T-helper 1 cell (primary cell): ENCODE data around the gene ACKR4.
"Not testable (repeated sequence)": the region's sequence is repeated elsewhere in the genome, so short reads cannot be mapped to it uniquely, and the experiment has no call there.

ENCODE experiments used
- DNase-seq, 5 donors: peaks; one replicate each; pipeline ENCODE4 v3.0.0-alpha.2; 2012 to 2020
- total RNA-seq, 4 donors: gene quantifications; one replicate each; lab custom pipeline; 2026; lab: John Stamatoyannopoulos, UW

The ACKR4 gene
- total RNA-seq = 0 to 0.24 (median 0.08) reads per million in 4 donors

GRCh38 chr3:132596816-132597433 is at the start of gene ACKR4:
Gene ACKR4 (plus strand): TSS chr3:132597270. CDS start chr3:132600398, 3,128 bp downstream.
- DNase-seq = no peak

GRCh38 chr3:132549169-132549568 is 47.9 kb upstream of the ACKR4 start:
- no peak for DNase-seq

GRCh38 chr3:132549890-132550578 is 47.0 kb upstream of the ACKR4 start:
- DNase-seq = no peak

- no peak for DNase-seq
These were observed 46.3 kb upstream of the ACKR4 start for GRCh38 chr3:132550579-132551305.

GRCh38 chr3:132553826-132554225 is 43.2 kb upstream of the ACKR4 start:
- no peak for DNase-seq

GRCh38 chr3:132554437-132554836 is 42.6 kb upstream of the ACKR4 start:
- no peak for DNase-seq

GRCh38 chr3:132555306-132556035 is 41.6 kb upstream of the ACKR4 start:
- no peak for DNase-seq

- DNase-seq = not testable (repeated sequence)
These were observed 41.1 kb upstream of the ACKR4 start for GRCh38 chr3:132556036-132556386.

- DNase-seq = no peak
These were observed 40.4 kb upstream of the ACKR4 start for GRCh38 chr3:132556508-132557159.

- no peak for DNase-seq
These were observed 36.1 kb upstream of the ACKR4 start for GRCh38 chr3:132561003-132561402.

GRCh38 chr3:132563420-132564069 is 33.5 kb upstream of the ACKR4 start:
- DNase-seq = no peak

- DNase-seq = no peak
These were observed 33.0 kb upstream of the ACKR4 start for GRCh38 chr3:132564070-132564465.

- no peak for DNase-seq
These were observed 28.6 kb upstream of the ACKR4 start for GRCh38 chr3:132568422-132568821.

- no peak for DNase-seq
These were observed 27.9 kb upstream of the ACKR4 start for GRCh38 chr3:132569153-132569552.

- no peak for DNase-seq
These were observed 27.5 kb upstream of the ACKR4 start for GRCh38 chr3:132569580-132569979.

GRCh38 chr3:132570016-132570415 is 27.1 kb upstream of the ACKR4 start:
- DNase-seq = no peak

- DNase-seq = no peak
These were observed 23.3 kb upstream of the ACKR4 start for GRCh38 chr3:132573797-132574211.

GRCh38 chr3:132587401-132587800 is 9.7 kb upstream of the ACKR4 start:
- DNase-seq = no peak

- no peak for DNase-seq
These were observed 4.9 kb upstream of the ACKR4 start for GRCh38 chr3:132592216-132592615.

GRCh38 chr3:132593241-132593946 is 3.7 kb upstream of the ACKR4 start:
- no peak for DNase-seq

GRCh38 chr3:132593947-132594323 is 3.1 kb upstream of the ACKR4 start:
- no peak for DNase-seq

GRCh38 chr3:132594498-132594897 is 2.6 kb upstream of the ACKR4 start:
- no peak for DNase-seq
